Hindlimb muscle (tissue), 1 donor: ENCODE results near the gene HPD. TPM values are rescaled to one million over a fixed set of nuclear protein-coding genes. Genes with fewer than 3 reads are reported as not detected.
"Not testable (repeated sequence)": the region's sequence is repeated elsewhere in the genome, so short reads cannot be mapped to it uniquely, and the experiment has no call there.

Source experiments
- DNase-seq: peaks from one replicate; pipeline ENCODE4 v3.0.0-alpha.2; 2013
- polyA plus RNA-seq: library from polyadenylated mRNA; unstranded; fragments of 120-200 nt; gene quantifications from one replicate; pipeline ENCODE4 v1.2.1, GENCODE V29; 2013; ENCODE audit not compliant: insufficient read length

Gene HPD
- polyA plus RNA-seq = not detected

GRCh38 chr12:121858662-121859572 is at the start of gene HPD:
Gene HPD (minus strand): TSS chr12:121858859. CDS start chr12:121858823, 36 bp downstream.
- DNase-seq = peak; percentile 59

- no peak for DNase-seq
Measured at GRCh38 chr12:121905746-121906145, 47.1 kb upstream of the HPD start.

- no peak for DNase-seq
Measured at GRCh38 chr12:121903202-121903601, 44.5 kb upstream of the HPD start.

- DNase-seq = no peak
Measured at GRCh38 chr12:121899590-121899989, 40.9 kb upstream of the HPD start.

- DNase-seq = no peak
Measured at GRCh38 chr12:121898287-121898686, 39.6 kb upstream of the HPD start.

GRCh38 chr12:121894633-121895032 is 36.0 kb upstream of the HPD start:
- no peak for DNase-seq

GRCh38 chr12:121893961-121894460 is 35.4 kb upstream of the HPD start:
- DNase-seq = no peak

- no peak for DNase-seq
Measured at GRCh38 chr12:121892673-121893561, 34.3 kb upstream of the HPD start.

GRCh38 chr12:121889661-121890060 is 31.0 kb upstream of the HPD start:
- DNase-seq = not testable (repeated sequence)

GRCh38 chr12:121889274-121889624 is 30.6 kb upstream of the HPD start:
- no peak for DNase-seq

GRCh38 chr12:121888478-121889273 is 30.0 kb upstream of the HPD start, which contains the start of gene PSMD9:
Gene PSMD9 (plus strand): TSS chr12:121888790. CDS start chr12:121888857, 67 bp downstream.
- peak; percentile 98 for DNase-seq

- DNase-seq = no peak
Measured at GRCh38 chr12:121888083-121888477, 29.4 kb upstream of the HPD start.

- DNase-seq = not testable (repeated sequence)
Measured at GRCh38 chr12:121885129-121885528, 26.5 kb upstream of the HPD start.

- no peak for DNase-seq
Measured at GRCh38 chr12:121883315-121883660, 24.6 kb upstream of the HPD start.

- DNase-seq = not testable (repeated sequence)
Measured at GRCh38 chr12:121876080-121876447, 17.4 kb upstream of the HPD start.

- no peak for DNase-seq
Measured at GRCh38 chr12:121875582-121875981, 16.9 kb upstream of the HPD start.

GRCh38 chr12:121874071-121874470 is 15.4 kb upstream of the HPD start:
- DNase-seq = no peak

- DNase-seq = no peak
Measured at GRCh38 chr12:121873216-121873569, 14.5 kb upstream of the HPD start.

- peak; percentile 77 for DNase-seq
Measured at GRCh38 chr12:121872546-121873215, 14.0 kb upstream of the HPD start.

GRCh38 chr12:121871467-121871866 is 12.8 kb upstream of the HPD start:
- DNase-seq = no peak

GRCh38 chr12:121869229-121869628 is 10.6 kb upstream of the HPD start:
- DNase-seq = not testable (repeated sequence)

GRCh38 chr12:121866331-121866730 is 7.7 kb upstream of the HPD start:
- DNase-seq = peak; percentile 59
